Measurements from ENCODE around the gene YDJC. TPM values are rescaled to one million over a fixed set of nuclear protein-coding genes. Genes with fewer than 3 reads are reported as not detected.

The YDJC gene
- total and polyA plus RNA-seq, 2 of the 13 experiments (the other 11 are each of a cell fraction or from before 2014, with no cell fraction given) = 15.3 to 32.0 TPM

- TF ChIP-seq ZFP91 (CRISPR knock-in tag; IDR thresholded peaks at IDR 0.05; ENCODE audit: borderline replicate concordance) (peak; percentile 27; the same call in 1 of the 2 replicates), CBX2 (IDR thresholded peaks at IDR 0.05; ENCODE audit: low read depth, low read length) (no peak), CBX2 (CRISPR knock-in tag; IDR thresholded peaks at IDR 0.05; ENCODE audit: low read depth) (no peak), ELF1 (CRISPR knock-in tag; IDR thresholded peaks at IDR 0.05) (peak; percentile 38; the same call in 1 of the 2 replicates), ZNF121 (CRISPR knock-in tag; IDR thresholded peaks at IDR 0.05) (0 out of 2 replicates have a peak, but pooled peaks have one; percentile 18), ZFP90 (CRISPR knock-in tag; IDR thresholded peaks at IDR 0.05; ENCODE audit: borderline replicate concordance) (peak; percentile 44; the same call in 1 of the 2 replicates), ZNF256 (CRISPR knock-in tag; conservative IDR thresholded peaks at IDR 0.05) (no peak), SIX1 (CRISPR knock-in tag; IDR thresholded peaks at IDR 0.05; ENCODE audit: borderline replicate concordance) (no peak), PLSCR1 (CRISPR knock-in tag; IDR thresholded peaks at IDR 0.05; ENCODE audit: borderline replicate concordance) (no peak), ZZZ3 (CRISPR knock-in tag; IDR thresholded peaks at IDR 0.05; ENCODE audit: borderline replicate concordance) (no peak), MXI1 (IDR thresholded peaks at IDR 0.05; ENCODE audit: borderline replicate concordance, low read depth, low read length) (0 out of 3 replicates have a peak, but pooled peaks have one; percentile 15), ZNF180 (CRISPR knock-in tag; IDR thresholded peaks at IDR 0.05; ENCODE audit: borderline replicate concordance, low read depth) (no peak), CCAR2 (optimal IDR thresholded peaks at IDR 0.05; ENCODE audit: low read depth, low read length) (no peak), ZNF574 (CRISPR knock-in tag; IDR thresholded peaks at IDR 0.05) (no peak), MED1 (CRISPR knock-in tag; IDR thresholded peaks at IDR 0.05) (no peak), DRAP1 (CRISPR knock-in tag; IDR thresholded peaks at IDR 0.05) (no peak), U2AF1 (optimal IDR thresholded peaks at IDR 0.05; ENCODE audit: low read depth, low read length) (no peak), ZNF501 (CRISPR knock-in tag; IDR thresholded peaks at IDR 0.05) (peak; percentile 22; the same call in 1 of the 2 replicates), XRCC5 (optimal IDR thresholded peaks at IDR 0.05; ENCODE audit: low read length) (peak; percentile 39), KLF12 (CRISPR knock-in tag; IDR thresholded peaks at IDR 0.05; ENCODE audit: borderline replicate concordance) (0 out of 2 replicates have a peak, but pooled peaks have one; percentile 25), SAP130 (CRISPR knock-in tag; IDR thresholded peaks at IDR 0.05; ENCODE audit: low read depth) (peak; percentile 35; the same call in 1 of the 2 replicates), MBNL3 (CRISPR knock-in tag; conservative IDR thresholded peaks at IDR 0.05) (no peak), CAMTA2 (CRISPR knock-in tag; IDR thresholded peaks at IDR 0.05; ENCODE audit: borderline replicate concordance) (no peak), TEAD3 (CRISPR knock-in tag; optimal IDR thresholded peaks at IDR 0.05; ENCODE audit: borderline replicate concordance) (peak; percentile 14)
These were observed 17.1 kb upstream of the YDJC start (continued) for GRCh38 chr22:21646608-21647590.
